Nephron progenitor cell (in vitro differentiated cells): ENCODE results near the gene SPSB2.
"Not testable (repeated sequence)": the region's sequence is repeated elsewhere in the genome, so short reads cannot be mapped to it uniquely, and the experiment has no call there.

ENCODE experiments used
- DNase-seq: peaks from one replicate; pipeline ENCODE4 v3.0.0; 2021
- H3K27ac Mint-ChIP-seq: 2 replicates; pipeline ENCODE4 v1.8.0; 2021; ENCODE audit warnings: mild to moderate bottlenecking, moderate library complexity, mixed read lengths
- H3K27me3 Mint-ChIP-seq: 2 replicates; pipeline ENCODE4 v1.8.0; 2021; ENCODE audit warnings: mild to moderate bottlenecking, low read depth, mixed read lengths; ENCODE audit not compliant: poor library complexity
- H3K36me3 Mint-ChIP-seq: 2 replicates; pipeline ENCODE4 v1.8.0; 2021; ENCODE audit warnings: low read depth, mixed read lengths
- H3K4me1 Mint-ChIP-seq: 2 replicates; pipeline ENCODE4 v1.8.0; 2021; ENCODE audit warnings: mixed read lengths
- H3K4me3 Mint-ChIP-seq: 2 replicates; pipeline ENCODE4 v1.8.0; 2021; ENCODE audit warnings: mild to moderate bottlenecking, moderate library complexity, mixed read lengths
- H3K9me3 Mint-ChIP-seq: 2 replicates; pipeline ENCODE4 v1.8.0; 2021; ENCODE audit warnings: mild to moderate bottlenecking, moderate library complexity, mixed read lengths
- TF ChIP-seq, protein P1 (sequence below): fragments of 200-600 bp; sonication (generic); IDR thresholded peaks from 2 replicates; pipeline ENCODE4 v1.5.0; 2021; ENCODE audit warnings: antibody characterized with exemption

SPSB2 gene

DNA sequence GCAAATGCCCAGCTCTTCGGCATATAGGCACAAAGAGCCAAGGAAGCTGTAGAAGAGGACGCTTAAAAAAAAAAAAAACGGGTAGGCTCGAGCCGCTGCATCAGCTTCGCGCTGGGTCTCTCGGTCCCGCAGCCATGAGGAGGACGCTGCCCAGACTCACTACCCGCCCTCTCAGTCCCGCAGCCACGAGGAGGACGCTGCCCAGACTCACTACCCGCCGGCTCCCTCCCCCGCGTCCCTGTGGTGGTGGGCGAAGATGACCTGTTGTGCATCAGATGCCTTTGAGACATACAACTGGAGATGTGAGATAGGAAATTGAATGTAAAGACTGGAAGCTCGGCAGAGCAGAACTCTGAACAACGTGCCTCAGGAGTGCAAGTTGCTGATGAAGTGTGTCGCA is 11.4 kb upstream of the SPSB2 start:
- H3K4me1 Mint-ChIP-seq = peaks cover 25% of the 10 kb centered on the region
- no peaks in the 10 kb centered on the region for H3K9me3 Mint-ChIP-seq
- peaks cover 3% of the 10 kb centered on the region for H3K27me3 Mint-ChIP-seq
- TF ChIP-seq, protein P1, sequence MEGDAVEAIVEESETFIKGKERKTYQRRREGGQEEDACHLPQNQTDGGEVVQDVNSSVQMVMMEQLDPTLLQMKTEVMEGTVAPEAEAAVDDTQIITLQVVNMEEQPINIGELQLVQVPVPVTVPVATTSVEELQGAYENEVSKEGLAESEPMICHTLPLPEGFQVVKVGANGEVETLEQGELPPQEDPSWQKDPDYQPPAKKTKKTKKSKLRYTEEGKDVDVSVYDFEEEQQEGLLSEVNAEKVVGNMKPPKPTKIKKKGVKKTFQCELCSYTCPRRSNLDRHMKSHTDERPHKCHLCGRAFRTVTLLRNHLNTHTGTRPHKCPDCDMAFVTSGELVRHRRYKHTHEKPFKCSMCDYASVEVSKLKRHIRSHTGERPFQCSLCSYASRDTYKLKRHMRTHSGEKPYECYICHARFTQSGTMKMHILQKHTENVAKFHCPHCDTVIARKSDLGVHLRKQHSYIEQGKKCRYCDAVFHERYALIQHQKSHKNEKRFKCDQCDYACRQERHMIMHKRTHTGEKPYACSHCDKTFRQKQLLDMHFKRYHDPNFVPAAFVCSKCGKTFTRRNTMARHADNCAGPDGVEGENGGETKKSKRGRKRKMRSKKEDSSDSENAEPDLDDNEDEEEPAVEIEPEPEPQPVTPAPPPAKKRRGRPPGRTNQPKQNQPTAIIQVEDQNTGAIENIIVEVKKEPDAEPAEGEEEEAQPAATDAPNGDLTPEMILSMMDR = no peak
- no peak overlapping the region for H3K4me3 Mint-ChIP-seq
- DNase-seq = no peak
- H3K36me3 Mint-ChIP-seq = peaks cover 18% of the 10 kb centered on the region
- peak overlapping the region; percentile 64 for H3K27ac Mint-ChIP-seq

DNA sequence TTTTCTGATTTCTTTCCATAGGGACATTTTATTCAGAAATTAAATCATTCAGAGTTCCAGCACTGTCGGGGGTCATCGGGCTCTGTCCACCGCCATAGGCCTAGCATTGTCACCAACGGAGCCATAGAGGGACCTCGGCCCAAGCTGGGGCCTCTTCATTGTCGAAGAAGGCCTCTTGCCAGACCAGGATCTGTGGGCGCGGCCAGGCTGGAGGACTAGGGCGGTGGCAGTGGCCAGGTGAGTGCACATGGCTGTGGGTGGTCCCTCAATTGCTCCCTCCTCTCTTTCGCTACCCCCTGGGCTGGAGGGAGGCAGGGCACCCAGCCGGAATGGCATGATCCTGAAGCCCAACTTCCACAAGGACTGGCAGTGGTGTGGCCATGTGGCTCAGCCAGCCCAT is 10.6 kb upstream of the SPSB2 start:
- H3K27ac Mint-ChIP-seq = no peak overlapping the region

DNA sequence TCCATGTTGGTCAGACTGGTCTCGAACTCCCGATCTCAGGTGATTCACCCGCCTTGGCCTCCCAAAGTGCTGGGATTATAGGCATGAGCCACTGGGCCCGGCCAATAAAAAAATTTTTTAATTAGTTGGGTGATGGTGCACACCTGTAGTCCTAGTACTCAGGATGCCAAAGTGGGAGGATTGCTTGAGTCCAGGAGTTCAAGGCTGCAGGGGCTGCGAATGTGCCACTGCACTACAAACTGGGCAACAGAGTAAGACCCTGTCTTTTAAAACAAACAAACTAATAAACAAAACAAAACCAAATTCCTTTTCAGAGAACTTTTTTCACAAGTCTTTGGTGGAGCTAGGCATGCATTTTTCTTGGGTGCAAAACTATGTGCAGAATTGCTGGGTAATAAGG is 10.1 kb upstream of the SPSB2 start:
- H3K4me1 Mint-ChIP-seq = peaks cover 20% of the 10 kb centered on the region
- H3K27me3 Mint-ChIP-seq = peaks cover 3% of the 10 kb centered on the region
- no peak overlapping the region for H3K27ac Mint-ChIP-seq
- TF ChIP-seq, protein P1 = no peak
- H3K36me3 Mint-ChIP-seq = peaks cover 18% of the 10 kb centered on the region
- no peak for DNase-seq
- no peaks in the 10 kb centered on the region for H3K9me3 Mint-ChIP-seq
- no peak overlapping the region for H3K4me3 Mint-ChIP-seq

More for the DNA sequence above, 10.6 kb upstream of the SPSB2 start:
- DNase-seq = no peak
- Mint-ChIP-seq H3K4me3 (no peak overlapping the region), H3K27me3 (peaks cover 3% of the 10 kb centered on the region), H3K9me3 (no peaks in the 10 kb centered on the region), H3K4me1 (peaks cover 25% of the 10 kb centered on the region), H3K36me3 (peaks cover 18% of the 10 kb centered on the region)
- TF ChIP-seq, protein P1 = no peak

DNA sequence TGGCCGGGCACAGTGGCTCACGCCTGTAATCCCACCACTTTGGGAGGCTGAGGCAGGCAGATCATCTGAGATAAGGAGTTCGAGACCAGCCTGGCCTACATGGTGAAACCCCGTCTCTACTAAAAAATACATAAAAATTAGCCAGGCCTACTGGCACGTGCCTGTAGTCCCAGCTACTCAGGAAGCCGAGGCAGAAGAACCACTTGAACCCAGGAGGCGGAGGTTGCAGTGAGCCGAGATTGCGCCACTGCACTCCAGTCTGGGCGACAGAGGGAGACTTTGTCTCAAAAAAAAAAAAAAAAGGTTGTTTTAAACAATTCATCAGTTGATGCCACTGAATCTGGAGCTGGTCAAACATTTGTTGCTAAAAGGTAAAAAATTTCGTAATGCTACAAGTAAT is 6.7 kb upstream of the SPSB2 start:
- not testable (repeated sequence) for DNase-seq, H3K27me3 Mint-ChIP-seq, H3K9me3 Mint-ChIP-seq, H3K27ac Mint-ChIP-seq, H3K4me1 Mint-ChIP-seq, H3K4me3 Mint-ChIP-seq
- H3K36me3 Mint-ChIP-seq = peaks cover 32% of the 10 kb centered on the region

DNA sequence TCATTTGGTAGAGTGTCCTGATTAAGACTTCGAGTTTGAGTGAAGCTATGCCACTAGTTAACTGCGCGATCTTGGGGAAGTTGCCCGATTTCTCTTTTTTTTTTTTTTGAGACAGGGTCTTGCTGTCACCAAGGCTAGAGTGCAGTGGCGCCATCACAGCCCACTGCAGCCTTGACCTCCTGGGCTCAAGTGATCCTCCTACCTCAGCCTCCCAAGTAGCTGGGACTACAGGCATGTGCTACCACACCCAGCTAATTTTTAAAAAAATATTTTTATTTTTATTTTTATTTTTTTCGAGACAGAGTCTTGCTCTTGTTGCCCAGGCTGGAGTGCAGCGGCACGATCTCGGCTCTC is 889 bp upstream of the SPSB2 start:
- Mint-ChIP-seq H3K4me1 (peaks cover 40% of the 10 kb centered on the region), H3K36me3 (peaks cover 41% of the 10 kb centered on the region), H3K27ac (peak overlapping the region; percentile 92), H3K4me3 (peak overlapping the region; percentile 89)
- H3K9me3 Mint-ChIP-seq, DNase-seq, H3K27me3 Mint-ChIP-seq: not testable (repeated sequence)

DNA sequence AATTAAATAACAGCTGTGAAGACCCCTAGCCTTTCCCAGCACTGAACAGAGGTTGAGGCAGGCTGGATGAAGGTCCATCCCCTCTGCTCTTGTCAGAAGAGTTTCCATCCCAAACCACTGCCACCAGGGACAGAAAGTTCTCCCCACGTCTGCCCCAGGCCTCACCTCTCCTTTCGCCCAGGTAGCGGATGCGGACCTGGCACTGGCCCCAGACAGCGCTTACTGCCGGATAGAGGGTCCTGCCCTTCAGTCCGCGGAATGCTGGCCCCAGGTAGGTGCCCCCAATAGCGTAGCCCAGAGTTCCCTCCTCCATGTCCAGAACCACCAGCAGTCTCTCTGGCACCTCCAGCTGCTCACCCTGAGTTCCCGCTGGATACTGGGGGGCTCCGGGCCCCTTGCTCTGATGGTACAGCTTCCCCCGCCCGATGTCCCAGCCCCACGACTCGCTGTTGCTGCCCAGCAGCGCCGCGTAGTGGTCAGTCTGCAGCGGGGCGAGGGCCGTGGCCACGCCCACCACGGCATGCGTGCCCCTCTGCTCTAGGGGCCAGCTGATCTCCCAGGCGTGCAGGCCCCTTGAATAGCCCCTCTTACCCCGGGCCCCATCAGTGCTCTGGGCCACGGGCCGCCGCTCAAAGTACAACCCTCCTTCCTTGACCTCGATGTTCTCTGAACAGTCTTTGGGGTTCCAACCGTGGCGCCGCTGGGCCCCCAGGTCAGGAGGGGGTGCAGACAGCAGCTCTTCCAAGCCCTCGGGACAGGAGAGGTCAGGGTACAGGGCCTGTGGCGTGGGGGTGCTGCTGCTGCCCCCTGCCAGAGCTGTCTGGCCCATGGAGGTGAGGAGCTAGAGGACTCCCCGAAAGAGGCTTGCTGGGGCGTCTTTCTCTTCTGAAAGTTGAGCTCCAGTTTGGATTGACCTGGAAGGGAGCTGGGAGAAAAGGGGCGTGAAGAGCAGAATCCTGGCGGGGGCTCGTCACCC is 742 bp downstream of the SPSB2 start:
- TF ChIP-seq, protein P1 = peak; percentile 95
- peak; percentile 93 for DNase-seq
- peak overlapping the region; percentile 38 for H3K27ac Mint-ChIP-seq
- peaks cover 45% of the 10 kb centered on the region for H3K36me3 Mint-ChIP-seq
- H3K4me3 Mint-ChIP-seq = peak overlapping the region; percentile 89
- no peaks in the 10 kb centered on the region for H3K9me3 Mint-ChIP-seq
- H3K27me3 Mint-ChIP-seq = no peaks in the 10 kb centered on the region
- H3K4me1 Mint-ChIP-seq = peaks cover 48% of the 10 kb centered on the region
